Upper lobe of left lung (tissue), 6 donors: ENCODE measurements around the gene ZNF519. TPM values are rescaled to one million over a fixed set of nuclear protein-coding genes. Genes with fewer than 3 reads are reported as not detected.
"Not testable (repeated sequence)": the region's sequence is repeated elsewhere in the genome, so short reads cannot be mapped to it uniquely, and the experiment has no call there.

ENCODE experiments used
- ATAC-seq, 2 donors: fragments of 200-7000 bp; cut with Tn5 transposase; one replicate each; pipeline ENCODE4 v1.9.1; 2022; ENCODE audit warnings: mild to moderate bottlenecking in 2 of 2, moderate library complexity in 2 of 2; ENCODE audit not compliant: low FRiP score in 2 of 2
- DNase-seq, 2 donors: peaks; one replicate each; pipeline ENCODE4 v3.0.0-alpha.2; 2019 to 2020
- H3K27ac ChIP-seq, 4 donors: fragments of 200-600 bp; sonication (generic); one replicate each; pipeline ENCODE4 v1.5.1; 2016 to 2019
- H3K27me3 ChIP-seq, 4 donors: fragments of 200-600 bp; sonication (generic); one replicate each; pipeline ENCODE4 v1.5.1; 2017 to 2019
- H3K36me3 ChIP-seq, 4 donors: fragments of 200-600 bp; sonication (generic); one replicate each; pipeline ENCODE4 v1.5.1; 2016 to 2019
- H3K4me1 ChIP-seq, 4 donors: fragments of 200-600 bp; sonication (generic); one replicate each; pipeline ENCODE4 v1.5.1; 2018 to 2019
- H3K4me3 ChIP-seq, 4 donors: fragments of 200-600 bp; sonication (generic); one replicate each; pipeline ENCODE4 v1.5.1; 2017 to 2019; ENCODE audit warnings: mild to moderate bottlenecking in 2 of 4, moderate library complexity in 1 of 4
- H3K9me3 ChIP-seq, 4 donors: fragments of 200-600 bp; sonication (generic); one replicate each; pipeline ENCODE4 v1.5.1; 2018 to 2019
- WGBS, 2 donors: methylation state at CpG; one replicate each; pipeline ENCODE4 v1.1.5; 2017 to 2018; 5-methylcytosine and 5-hydroxymethylcytosine counted together
- total RNA-seq, 6 donors: library from RNA; depleted of rRNA in 4 of 6; stranded (reverse); fragments of >200 nt in 4 of 6; gene quantifications; one replicate each; pipeline versions ENCODE4 v1.1.0 to v1.2.1, GENCODE V29; 2016 to 2021
- donor health status: DM: no; HTN: no; CAD: no; lungs with moderate emphysema.
- donor health status: DM: no; HTN: yes; CAD: no; lungs with severe emphysema.

Gene ZNF519
- total RNA-seq, 6 donors from 2014 or later, result 1.4 to 8.4 (median 5.0) TPM

GRCh38 chr18:14173116-14173951, 41.1 kb upstream of the ZNF519 start:
- peak in 1 of 2 donors; percentile 23 for ATAC-seq
- H3K27me3 ChIP-seq, H3K9me3 ChIP-seq, H3K4me3 ChIP-seq, H3K27ac ChIP-seq, H3K4me1 ChIP-seq, H3K36me3 ChIP-seq: not testable (repeated sequence)
- WGBS, 2 donors, result 70 to 76% methylated on average over 8 to 11 of the region's 11 CpGs
- peak in 1 of 2 donors; percentile 74 for DNase-seq

GRCh38 chr18:14172142-14173115, 40.2 kb upstream of the ZNF519 start:
- not testable (repeated sequence) for H3K9me3 ChIP-seq, H3K27me3 ChIP-seq, H3K27ac ChIP-seq, H3K4me3 ChIP-seq, H3K4me1 ChIP-seq, H3K36me3 ChIP-seq
- 78 to 92% methylated on average over 5 to 6 of the region's 6 CpGs for WGBS, 2 donors
- DNase-seq (peak in 1 of 2 donors; percentile 51), ATAC-seq (peak; percentile 7 to 11)

GRCh38 chr18:14171301-14172141, 39.3 kb upstream of the ZNF519 start:
- not testable (repeated sequence) for H3K27me3 ChIP-seq, H3K36me3 ChIP-seq, H3K4me3 ChIP-seq, H3K9me3 ChIP-seq, H3K4me1 ChIP-seq, H3K27ac ChIP-seq
- 94 to 96% methylated on average over 4 to 5 of the region's 5 CpGs for WGBS, 2 donors
- DNase-seq (peak in 1 of 2 donors; percentile 60), ATAC-seq (peak; percentile 5)

- peak; percentile 30 to 44 for ATAC-seq
- H3K36me3 ChIP-seq, H3K4me3 ChIP-seq, H3K4me1 ChIP-seq, H3K27me3 ChIP-seq, H3K9me3 ChIP-seq, H3K27ac ChIP-seq: not testable (repeated sequence)
- peak in 1 of 2 donors; percentile 75 for DNase-seq
- WGBS, 2 donors, result 83 to 88% methylated on average over 4 of the region's 6 CpGs
Observed at GRCh38 chr18:14170367-14171036, 38.3 kb upstream of the ZNF519 start.

- not testable (repeated sequence) for H3K27me3 ChIP-seq, ATAC-seq, H3K27ac ChIP-seq, H3K9me3 ChIP-seq, H3K36me3 ChIP-seq, H3K4me3 ChIP-seq, H3K4me1 ChIP-seq
- WGBS, 2 donors, result 62 to 75% methylated on average over 5 to 8 of the region's 8 CpGs
- DNase-seq, result peak in 1 of 2 donors; percentile 10
Observed at GRCh38 chr18:14162915-14163314, 30.7 kb upstream of the ZNF519 start.

- 73 to 84% methylated on average over 7 to 8 of the region's 8 CpGs for WGBS, 2 donors
- not testable (repeated sequence) for H3K27me3 ChIP-seq, H3K36me3 ChIP-seq, H3K4me1 ChIP-seq, H3K4me3 ChIP-seq, H3K9me3 ChIP-seq, H3K27ac ChIP-seq, ATAC-seq, DNase-seq
Observed at GRCh38 chr18:14151564-14152113, 19.4 kb upstream of the ZNF519 start.

GRCh38 chr18:14150766-14151165, 18.5 kb upstream of the ZNF519 start:
- not testable (repeated sequence) for H3K27ac ChIP-seq, H3K4me3 ChIP-seq, H3K4me1 ChIP-seq, H3K9me3 ChIP-seq, H3K27me3 ChIP-seq, H3K36me3 ChIP-seq
- ATAC-seq (peak in 1 of 2 donors; percentile 32), DNase-seq (peak in 1 of 2 donors; percentile 63)
- WGBS, 2 donors, result 92 to 100% methylated on average over 1 to 11 of the region's 11 CpGs

GRCh38 chr18:14149916-14150420, 17.7 kb upstream of the ZNF519 start:
- not testable (repeated sequence) for H3K27me3 ChIP-seq, H3K27ac ChIP-seq, ATAC-seq, H3K36me3 ChIP-seq, H3K9me3 ChIP-seq, H3K4me3 ChIP-seq, H3K4me1 ChIP-seq
- WGBS, 2 donors, result 88 to 90% methylated on average over 2 to 18 of the region's 20 CpGs
- DNase-seq, result peak in 1 of 2 donors; percentile 78

GRCh38 chr18:14149121-14149850, 17.1 kb upstream of the ZNF519 start:
- not testable (repeated sequence) for H3K9me3 ChIP-seq, ATAC-seq, DNase-seq, H3K4me1 ChIP-seq, H3K27me3 ChIP-seq, H3K4me3 ChIP-seq, H3K36me3 ChIP-seq, H3K27ac ChIP-seq
- 73 to 92% methylated on average over 2 to 9 of the region's 9 CpGs for WGBS, 2 donors

- not testable (repeated sequence) for H3K4me1 ChIP-seq, H3K27me3 ChIP-seq, H3K9me3 ChIP-seq, H3K36me3 ChIP-seq, H3K4me3 ChIP-seq, H3K27ac ChIP-seq, ATAC-seq
- peak in 1 of 2 donors; percentile 63 for DNase-seq
- WGBS, 2 donors, result 83 to 87% methylated on average over 12 to 19 of the region's 24 CpGs
Observed at GRCh38 chr18:14147935-14148865, 16.0 kb upstream of the ZNF519 start.
